ENCODE data around the gene TNS1.

Gene TNS1

DNA sequence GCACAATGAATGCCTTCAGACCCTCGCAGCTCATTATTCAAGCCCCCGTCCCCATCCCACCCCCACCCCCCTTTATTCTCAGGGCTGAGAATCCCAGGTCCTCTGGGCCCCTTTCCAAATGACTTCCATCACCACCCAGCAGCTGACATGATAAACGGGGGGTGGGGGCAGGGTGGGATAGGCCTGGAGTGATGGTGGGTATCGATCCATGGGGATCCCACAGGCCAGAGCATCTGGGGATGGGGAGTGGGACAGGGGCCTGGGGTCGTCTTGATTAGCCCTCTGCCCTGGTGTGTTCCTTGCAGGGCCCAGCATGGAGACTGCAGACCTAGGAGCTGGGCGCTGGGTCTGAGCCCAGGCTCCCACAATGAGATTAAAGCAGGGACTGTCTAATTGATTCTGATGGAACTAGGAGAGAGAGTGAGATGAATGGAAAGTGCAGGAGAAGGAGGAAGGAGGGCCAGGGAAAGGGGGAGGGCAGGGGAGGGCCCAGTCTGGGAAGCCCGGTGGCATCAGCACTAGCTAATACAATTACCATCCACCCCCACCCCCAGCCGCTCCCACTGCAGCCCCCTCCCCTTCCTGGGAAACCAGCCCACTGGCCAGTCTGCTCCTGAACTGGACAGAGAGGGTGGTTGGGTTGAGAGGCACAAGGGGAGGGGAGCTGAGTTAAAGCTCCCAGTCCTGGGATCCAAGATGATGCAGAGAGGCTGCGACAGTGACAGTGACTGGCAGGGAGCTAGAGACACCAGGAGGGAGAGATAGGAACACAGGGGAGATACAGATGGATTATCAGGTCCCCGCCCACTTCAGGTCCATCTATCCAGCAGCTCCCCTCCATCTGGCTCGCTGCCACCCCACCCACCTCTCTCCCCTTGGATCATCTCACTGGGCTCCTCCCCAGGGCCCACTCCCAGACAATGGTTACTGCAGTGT is 13.1 kb upstream of the TNS1 start:
- no peak for FAIRE-seq

GRCh38 chr2:218014706-218015585 is 12.2 kb upstream of the TNS1 start:
- no peak for FAIRE-seq

DNA sequence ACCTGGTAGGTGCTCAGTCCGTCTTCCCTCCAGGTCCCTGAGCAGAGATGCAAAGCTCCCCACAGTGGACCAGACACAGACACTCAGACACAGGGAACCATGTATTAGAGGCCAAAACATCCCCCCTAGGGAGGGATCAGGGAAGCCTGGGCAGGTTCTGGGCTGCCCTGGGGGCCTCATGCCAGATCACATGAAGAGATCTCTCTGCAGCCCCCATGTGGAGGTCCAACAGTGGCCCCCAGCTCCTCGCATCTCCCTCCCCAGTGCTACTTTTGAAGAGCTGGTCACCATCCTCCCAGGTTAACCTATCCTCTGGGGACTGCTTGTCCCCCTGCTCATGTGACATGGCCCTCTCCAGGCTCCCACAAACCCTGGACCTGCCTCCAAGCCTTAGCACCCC is 10.5 kb upstream of the TNS1 start:
- no peak for FAIRE-seq

DNA sequence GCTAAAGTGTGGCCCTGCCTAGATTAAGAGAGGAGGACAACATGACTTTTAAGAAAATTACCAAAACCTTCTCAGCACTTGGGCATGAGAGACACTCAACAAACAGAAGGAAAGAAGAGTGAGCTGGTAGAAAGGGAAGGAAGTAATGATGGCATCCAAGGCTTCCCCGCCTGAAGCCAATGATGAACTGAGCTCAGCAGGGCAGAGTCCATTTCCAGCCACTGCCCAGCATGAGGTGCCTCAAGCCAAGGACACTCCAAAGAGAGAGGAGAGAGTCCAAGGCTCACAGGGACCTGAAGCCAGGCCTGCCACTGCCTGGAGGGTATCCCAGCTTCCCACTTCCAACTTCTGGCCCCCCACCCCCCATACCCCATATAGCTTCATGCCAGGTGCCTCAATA is 9.5 kb upstream of the TNS1 start:
- FAIRE-seq, result no peak

DNA sequence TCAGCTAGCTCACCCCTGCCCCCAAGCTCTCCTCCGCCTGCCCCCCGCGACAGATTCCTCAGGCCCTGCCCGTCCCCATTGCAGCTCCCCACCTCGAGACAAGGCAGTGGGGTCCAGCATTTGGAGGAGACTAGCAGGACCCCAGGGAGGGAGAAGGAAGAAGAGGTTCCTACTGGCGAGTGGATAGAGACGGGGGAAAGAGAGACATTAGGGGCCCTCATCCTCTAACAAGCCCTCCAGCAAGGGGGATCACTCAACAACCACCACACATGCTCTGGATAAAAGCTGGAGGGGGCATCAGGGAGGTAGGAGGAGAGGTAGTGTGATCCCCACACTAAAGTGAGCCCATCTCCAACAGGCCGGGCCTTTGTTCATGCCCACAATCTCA is 8.9 kb upstream of the TNS1 start:
- no peak for FAIRE-seq

- no peak for FAIRE-seq
Measured at GRCh38 chr2:218010984-218011652, 8.3 kb upstream of the TNS1 start.

DNA sequence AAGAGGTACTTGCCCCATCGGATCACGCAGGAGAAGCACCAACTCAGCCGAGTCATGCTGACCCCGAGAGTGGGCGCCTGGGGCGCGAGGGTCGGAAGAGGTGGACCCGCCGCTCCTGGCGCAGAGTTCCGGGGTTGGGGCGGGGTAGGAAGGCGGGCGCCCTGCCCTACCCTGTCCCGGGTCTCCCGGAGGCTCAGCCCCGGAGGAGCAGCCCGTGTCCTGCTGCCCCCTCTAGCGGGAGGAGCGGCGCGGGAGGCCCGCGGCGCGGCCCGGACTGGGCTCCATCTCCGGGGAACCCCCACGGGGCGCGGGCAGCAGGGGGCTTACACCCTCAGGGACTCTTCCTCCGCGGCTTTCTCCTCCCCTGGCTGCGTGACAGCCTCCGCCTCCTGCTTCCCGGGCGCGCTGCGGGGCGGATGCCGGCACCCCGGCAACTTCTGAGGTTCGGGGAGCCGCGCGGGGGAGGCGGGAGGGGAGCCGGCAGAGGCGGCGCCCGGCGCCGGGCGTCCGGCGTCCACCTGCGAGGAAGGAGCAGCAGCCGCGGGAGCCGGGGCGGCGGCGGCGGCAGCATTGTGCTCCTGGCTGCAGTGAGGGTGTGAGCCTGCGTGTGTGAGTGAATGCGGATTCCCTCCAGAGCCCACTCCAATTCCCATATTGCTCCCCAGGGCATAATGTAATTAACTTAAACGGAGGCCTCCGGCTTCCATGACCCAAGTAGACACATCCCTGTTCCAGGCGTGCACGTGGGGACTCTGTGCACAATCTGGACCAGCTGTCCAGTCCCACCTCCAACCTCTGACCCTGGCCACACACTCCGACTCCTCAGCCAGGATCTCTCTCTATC is 7.6 kb upstream of the TNS1 start:
- FAIRE-seq, result no peak

DNA sequence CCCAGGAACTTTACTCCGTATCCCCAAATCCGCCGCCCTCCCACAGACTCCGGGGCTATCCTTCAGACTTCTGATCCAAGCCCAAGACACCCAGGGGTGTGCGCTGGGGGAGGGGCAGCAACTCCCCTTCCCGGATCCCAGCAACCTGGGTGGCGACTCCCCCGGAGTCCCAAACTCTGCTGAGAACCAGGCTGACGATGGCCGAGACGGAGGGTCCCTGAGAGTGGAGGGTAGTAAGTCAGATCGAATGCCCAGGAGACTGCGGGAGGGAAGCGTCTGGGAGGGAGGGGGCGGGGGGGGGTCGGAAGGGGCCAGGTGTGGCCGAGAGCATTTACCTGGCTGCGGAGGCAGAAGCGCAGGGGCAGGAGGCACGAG is 7.0 kb upstream of the TNS1 start:
- FAIRE-seq, result no peak

GRCh38 chr2:218009231-218009630 is 6.4 kb upstream of the TNS1 start:
- FAIRE-seq, result no peak

DNA sequence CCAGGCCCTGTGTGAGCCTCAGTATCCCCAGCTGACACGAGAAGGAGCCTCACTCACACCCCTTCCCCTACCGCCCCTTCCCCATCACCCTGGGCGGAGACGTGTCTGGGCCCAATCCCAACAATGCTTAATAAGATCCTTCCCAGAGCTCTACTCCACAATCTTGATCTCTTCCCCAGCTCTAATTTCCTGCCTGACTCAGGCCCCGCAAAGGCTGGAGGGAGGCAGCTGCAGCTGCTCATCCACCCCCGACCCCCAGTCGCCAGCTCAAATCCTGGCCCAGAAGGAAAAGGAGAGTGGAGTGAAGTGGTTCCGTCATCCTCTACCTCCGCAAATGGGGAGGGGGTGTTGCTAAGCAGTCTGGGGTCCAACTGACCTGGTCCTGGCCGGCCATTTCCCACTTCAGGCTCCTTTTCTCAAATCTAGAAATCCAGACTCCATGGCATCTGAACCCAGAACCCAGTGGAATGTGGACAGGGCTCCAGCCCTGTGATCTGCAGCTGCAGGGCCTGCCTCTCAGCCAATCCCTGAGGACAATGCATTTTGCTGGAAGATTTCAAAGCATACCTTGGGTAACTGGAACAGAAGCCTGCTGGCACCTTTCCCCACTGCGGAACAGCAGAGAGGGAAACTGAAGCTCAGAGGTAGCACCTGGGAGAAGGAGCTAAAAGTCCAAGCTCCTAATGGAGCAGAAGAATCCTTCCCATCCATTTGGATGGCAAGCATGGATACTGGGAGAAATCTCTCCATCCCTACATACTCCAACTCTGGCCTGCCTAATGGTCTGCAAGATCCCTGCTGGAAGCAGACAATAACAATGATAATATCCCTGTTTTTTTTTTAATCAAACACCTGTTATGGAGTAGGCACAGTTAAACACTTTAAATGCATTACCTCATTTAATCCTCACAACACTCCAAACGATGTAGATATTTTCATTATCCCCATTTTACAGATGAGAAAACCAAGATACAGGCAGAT is 5.6 kb upstream of the TNS1 start:
- no peak for FAIRE-seq

DNA sequence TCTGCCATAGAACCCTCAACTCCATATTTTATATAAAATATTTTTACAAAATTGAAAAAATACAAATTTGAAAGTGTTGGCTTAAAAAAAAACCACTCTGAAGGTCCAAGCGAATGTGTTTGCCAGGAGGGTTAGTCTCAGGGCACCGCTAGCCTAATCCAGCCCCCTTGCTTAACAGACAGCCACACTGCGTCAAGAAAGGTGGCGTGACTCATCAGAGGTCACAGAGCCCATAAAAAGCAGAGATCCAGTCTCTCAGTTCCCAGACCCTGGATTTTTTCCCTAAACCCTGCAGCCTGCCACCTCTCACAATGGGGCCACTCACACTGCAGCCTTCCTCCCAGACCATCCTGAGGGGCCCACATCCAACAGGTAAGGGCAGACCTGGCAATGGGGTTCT is 3.9 kb upstream of the TNS1 start:
- no peak for FAIRE-seq

DNA sequence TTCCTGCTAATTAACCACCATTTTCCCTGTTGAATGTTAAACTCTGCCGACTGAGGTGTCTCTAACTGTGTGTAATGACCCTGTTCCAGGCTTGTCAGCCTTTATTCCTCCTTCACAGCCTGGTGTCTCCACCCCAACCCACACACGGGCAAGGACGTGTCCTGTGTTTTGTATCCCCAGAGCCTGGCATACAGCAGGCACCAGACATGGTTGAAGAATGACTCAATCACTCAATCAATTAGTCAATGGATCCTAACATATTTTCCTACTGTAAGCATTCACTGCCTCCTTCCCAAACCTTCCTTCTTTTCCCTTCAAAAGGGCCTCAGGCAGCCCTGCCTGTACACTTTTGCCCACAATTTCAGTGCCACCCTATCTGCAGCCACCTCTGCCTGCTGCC is 2.7 kb upstream of the TNS1 start:
- FAIRE-seq, result no peak

DNA sequence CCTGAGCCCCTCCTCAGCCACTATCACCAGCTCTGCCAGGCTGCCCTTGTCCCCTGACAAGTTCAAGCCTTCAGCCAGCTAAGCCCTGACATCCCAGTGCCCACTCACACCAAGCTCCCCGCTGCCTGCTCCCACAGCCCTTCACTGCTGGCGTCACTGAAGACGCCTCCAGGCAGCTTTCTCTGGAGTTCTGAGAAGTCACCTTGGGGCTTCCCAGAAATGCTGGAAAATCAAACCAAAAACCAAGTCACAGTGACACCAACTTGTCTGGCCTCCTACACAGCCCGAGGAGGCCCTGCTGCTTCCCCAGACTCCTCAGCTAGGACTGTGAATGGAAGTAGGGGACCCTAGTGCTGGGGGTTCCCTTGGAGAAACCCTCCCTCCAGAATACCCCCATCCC is 2.2 kb upstream of the TNS1 start:
- FAIRE-seq, result no peak

DNA sequence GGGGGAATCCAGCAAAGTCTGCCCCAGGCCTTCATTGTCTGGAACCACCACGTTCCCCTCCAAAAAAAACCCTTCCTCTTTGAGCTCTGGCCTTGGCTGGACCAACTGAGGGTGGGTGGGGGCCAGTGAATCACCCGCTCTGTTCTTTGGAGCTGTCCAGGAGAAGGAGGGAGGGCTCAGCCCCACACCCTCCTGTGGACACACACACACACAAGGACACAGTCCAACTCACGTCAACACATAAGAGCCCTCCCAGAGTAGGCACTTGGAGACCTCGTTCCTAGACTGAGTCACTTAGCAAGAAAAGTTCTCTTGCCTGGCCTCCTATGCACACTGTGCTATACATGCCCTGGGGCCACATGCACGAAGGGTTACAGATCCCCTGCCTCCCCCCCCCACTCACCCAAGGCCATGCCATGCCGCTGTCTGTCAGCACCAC is 1.2 kb upstream of the TNS1 start:
- FAIRE-seq, result no peak

DNA sequence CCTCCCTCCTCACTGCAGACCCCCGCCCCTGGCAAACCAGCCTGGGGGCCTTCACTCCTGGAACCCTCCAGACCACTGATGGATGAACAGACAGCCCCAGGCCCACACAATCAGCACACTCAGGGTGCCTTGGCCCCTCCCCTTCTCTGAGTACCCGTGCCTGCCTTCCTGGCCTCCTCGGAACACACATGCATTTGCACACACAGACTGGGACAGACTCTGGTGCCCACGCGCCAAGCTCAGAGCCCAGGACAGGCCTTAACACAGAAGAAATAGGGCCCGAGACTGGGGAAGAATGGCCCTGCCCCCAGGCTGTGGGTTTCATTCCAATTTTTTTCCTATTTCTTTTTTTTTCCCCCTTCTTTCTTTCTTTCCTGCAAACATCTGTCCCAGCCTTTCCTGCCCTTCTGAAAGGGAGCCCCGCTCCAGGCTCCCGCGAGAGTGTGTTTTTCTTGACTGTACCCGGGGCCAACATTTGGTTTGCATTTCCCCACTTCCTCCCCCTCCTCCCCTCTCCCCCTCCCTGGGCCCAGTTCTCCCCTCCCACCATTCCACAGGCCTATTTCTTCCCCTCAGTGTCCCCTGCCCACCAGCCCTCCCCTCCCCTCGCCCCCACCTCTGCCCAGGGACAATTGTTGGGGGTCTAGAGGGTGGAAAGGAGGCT is 618 bp upstream of the TNS1 start:
- no peak for FAIRE-seq

DNA sequence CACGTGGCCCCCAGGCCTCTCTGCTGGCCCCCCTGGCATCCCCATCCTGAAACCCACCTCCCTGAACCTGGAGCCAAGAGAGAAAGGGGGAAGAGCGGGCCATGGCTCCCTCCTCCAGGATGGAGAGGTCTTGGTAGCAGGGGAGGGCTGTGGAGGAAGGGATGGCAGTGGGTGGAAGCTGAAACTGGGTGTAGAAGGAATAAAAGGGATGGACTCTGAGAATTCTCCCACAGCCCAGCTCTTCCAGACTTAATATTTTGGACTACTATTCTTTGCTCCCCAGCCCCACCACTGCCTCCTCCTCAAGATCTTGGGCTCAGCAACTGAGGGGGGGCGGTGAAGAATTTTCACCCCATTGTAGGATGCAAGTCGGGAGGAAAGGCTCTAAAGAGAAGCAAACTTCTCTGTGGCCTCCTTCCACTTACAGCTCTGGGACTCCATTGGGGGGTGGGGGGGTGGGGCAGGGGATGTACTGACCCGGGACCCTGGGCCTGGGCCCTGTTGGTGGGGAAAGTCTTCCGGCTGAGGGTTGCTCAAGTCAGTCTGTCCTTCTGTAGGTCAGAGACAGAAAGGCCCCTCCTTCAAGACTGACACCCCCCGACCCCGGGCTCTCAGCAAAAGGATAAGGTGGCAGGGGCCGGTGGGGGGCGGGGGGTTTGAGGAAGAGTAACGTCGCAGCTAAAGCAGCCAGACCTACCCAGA is 501 bp downstream of the TNS1 start:
- no peak for FAIRE-seq

DNA sequence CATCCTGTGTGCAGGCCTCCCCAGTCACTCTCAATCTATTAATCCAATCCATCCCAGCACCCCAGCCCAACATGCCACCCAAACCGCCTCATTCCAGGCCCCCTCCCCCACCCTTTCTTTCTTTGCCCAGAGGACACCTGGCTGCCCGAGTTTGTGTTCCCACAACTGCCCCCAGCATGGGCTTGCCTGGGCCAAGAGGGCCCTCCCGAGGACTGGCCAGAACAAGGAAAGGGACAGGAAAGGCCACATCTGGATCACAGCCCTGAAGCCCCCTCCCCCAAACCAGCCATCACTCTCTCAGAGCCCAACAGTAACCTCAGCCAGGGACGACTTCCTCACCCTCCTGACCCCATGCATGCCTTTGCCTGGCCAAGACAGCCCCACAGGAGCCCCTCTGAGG is 1.2 kb downstream of the TNS1 start:
- no peak for FAIRE-seq

GRCh38 chr2:218000136-218000535 is 2.7 kb downstream of the TNS1 start:
- FAIRE-seq, result no peak

- FAIRE-seq, result no peak
Measured at GRCh38 chr2:217999595-217999959, 3.2 kb downstream of the TNS1 start.
